Measurements from ENCODE around the gene GLIS1. TPM values are rescaled to one million over a fixed set of nuclear protein-coding genes. Genes with fewer than 3 reads are reported as not detected.

GLIS1 gene
- total RNA-seq, 1 donor from 2014 or later = 2.5 TPM

DNA sequence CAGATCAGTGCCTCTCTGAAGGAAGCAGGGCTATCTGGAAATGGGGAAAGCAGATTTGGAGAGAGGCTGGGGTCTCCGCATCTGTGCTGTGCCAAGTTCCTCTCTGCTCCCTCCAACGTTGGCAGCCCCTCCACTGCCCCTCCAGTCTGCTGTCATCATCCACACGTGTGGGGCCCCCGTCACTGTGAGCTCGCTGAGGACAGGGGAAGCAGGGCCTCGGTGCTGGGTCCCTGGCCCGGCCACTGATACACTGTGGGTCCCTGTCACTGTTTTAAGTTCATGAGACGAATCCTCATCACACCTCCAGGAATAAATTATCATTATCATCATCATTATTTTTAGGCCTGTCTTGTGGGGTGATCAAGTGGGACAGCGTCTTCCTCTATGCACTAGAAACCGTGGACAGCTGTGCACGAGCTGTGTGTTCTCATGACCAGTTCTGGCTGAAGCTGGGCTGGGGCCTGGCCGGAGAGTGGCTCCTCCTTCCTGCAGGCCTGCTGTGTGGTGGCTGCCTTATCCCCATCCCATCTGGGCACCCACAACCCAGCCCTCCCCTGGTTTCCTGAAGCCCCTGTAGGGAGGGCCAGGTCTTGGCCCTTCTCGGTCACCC is 227.5 kb downstream of the GLIS1 start:
- no peak for TF ChIP-seq CTCF (conservative IDR thresholded peaks at IDR 0.05; ENCODE audit: low read depth, low read length)
- DNase-seq (ENCODE audit: low read depth) = no peak
- no peak overlapping the region for H3K4me3 ChIP-seq (ENCODE audit: low read depth, low read length)

- TF ChIP-seq CTCF (conservative IDR thresholded peaks at IDR 0.05; ENCODE audit: low read depth, low read length) = no peak
- no peak overlapping the region for H3K4me3 ChIP-seq (ENCODE audit: low read depth, low read length)
- DNase-seq (ENCODE audit: low read depth) = no peak
These were observed 228.7 kb downstream of the GLIS1 start for GRCh38 chr1:53510215-53510614.

DNA sequence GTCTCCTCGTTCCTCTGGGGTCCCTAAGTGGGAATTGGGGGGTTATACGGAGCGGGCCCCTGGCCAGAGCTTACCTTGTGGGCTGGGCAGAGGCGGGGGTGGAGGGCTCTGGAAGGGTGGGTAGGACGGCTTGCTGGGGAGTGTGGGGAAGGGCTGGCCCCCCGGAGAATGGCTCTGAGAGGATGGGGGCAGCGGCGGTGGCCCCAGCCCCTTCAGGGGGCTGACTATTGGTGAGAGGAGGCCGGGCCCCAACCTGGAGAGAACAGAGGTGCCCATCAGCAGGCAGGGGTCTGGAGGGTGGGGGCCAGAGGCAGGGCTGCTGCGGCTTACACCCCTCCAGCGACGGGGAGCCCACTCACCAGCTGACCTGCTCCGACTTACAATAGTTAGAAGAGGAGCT is 229.2 kb downstream of the GLIS1 start:
- no peak overlapping the region for H3K4me3 ChIP-seq (ENCODE audit: low read depth, low read length)
- no peak for DNase-seq (ENCODE audit: low read depth)
- TF ChIP-seq CTCF (conservative IDR thresholded peaks at IDR 0.05; ENCODE audit: low read depth, low read length) = no peak

DNA sequence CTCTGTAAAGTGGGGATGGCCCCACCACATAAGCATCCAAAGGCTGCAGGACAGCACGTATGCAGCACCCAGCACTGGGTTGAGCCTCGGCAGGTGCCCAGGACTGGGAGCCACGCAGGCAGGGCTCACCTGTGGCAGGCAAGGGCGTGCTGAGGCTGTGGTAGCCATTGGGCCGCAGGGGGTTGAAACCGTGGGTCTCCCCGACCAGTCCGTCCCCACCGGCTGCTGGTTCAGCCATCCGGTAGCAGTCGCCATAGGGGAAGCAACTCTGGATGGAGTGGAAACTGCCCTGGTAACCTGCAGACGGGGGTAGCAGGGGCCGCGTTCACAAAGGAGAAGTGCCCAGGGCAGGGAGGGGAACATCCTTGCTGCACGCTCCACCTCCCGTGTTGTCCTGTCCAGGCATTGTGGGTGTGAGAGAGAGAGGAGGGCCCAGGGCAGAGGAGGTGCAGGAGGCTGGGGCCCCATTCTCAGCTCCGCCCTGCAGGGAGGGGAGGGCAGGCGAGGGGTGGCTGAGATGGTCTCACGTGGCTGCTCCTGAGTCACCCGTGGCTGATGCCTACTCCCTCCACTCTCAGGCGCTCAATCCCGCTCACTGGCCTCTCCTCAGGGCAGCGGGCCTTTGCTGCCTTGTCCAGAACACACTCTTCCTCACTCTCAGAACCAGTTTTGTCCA is 229.8 kb downstream of the GLIS1 start:
- DNase-seq (ENCODE audit: low read depth) = peak; percentile 9
- TF ChIP-seq CTCF (conservative IDR thresholded peaks at IDR 0.05; ENCODE audit: low read depth, low read length) = no peak
- H3K4me3 ChIP-seq (ENCODE audit: low read depth, low read length) = no peak overlapping the region

- no peak for TF ChIP-seq CTCF (conservative IDR thresholded peaks at IDR 0.05; ENCODE audit: low read depth, low read length)
- no peak for DNase-seq (ENCODE audit: low read depth)
- H3K4me3 ChIP-seq (ENCODE audit: low read depth, low read length) = no peak overlapping the region
These were observed 230.6 kb downstream of the GLIS1 start for GRCh38 chr1:53508056-53508990.

- H3K4me3 ChIP-seq (ENCODE audit: low read depth, low read length) = no peak overlapping the region
- TF ChIP-seq CTCF (conservative IDR thresholded peaks at IDR 0.05; ENCODE audit: low read depth, low read length) = no peak
- DNase-seq (ENCODE audit: low read depth) = no peak
These were observed 231.7 kb downstream of the GLIS1 start for GRCh38 chr1:53507116-53507820.
